GM18873 (cell line): ENCODE results near the gene FETUB.

Experiments
- ATAC-seq: cut with Tn5 transposase; IDR thresholded peaks from one replicate; pipeline ENCODE4 v1.9.1; 2021; ENCODE audit warnings: mild to moderate bottlenecking, moderate library complexity, moderate number of reproducible peaks; ENCODE audit not compliant: unreplicated experiment, low FRiP score

Gene FETUB, protein sequence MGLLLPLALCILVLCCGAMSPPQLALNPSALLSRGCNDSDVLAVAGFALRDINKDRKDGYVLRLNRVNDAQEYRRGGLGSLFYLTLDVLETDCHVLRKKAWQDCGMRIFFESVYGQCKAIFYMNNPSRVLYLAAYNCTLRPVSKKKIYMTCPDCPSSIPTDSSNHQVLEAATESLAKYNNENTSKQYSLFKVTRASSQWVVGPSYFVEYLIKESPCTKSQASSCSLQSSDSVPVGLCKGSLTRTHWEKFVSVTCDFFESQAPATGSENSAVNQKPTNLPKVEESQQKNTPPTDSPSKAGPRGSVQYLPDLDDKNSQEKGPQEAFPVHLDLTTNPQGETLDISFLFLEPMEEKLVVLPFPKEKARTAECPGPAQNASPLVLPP

GRCh38 chr3:186639778-186640472, at the start of gene FETUB:
FETUB (plus strand) TSS chr3:186640399; CDS start chr3:186640461, 62 bp downstream.
- ATAC-seq = no peak

DNA sequence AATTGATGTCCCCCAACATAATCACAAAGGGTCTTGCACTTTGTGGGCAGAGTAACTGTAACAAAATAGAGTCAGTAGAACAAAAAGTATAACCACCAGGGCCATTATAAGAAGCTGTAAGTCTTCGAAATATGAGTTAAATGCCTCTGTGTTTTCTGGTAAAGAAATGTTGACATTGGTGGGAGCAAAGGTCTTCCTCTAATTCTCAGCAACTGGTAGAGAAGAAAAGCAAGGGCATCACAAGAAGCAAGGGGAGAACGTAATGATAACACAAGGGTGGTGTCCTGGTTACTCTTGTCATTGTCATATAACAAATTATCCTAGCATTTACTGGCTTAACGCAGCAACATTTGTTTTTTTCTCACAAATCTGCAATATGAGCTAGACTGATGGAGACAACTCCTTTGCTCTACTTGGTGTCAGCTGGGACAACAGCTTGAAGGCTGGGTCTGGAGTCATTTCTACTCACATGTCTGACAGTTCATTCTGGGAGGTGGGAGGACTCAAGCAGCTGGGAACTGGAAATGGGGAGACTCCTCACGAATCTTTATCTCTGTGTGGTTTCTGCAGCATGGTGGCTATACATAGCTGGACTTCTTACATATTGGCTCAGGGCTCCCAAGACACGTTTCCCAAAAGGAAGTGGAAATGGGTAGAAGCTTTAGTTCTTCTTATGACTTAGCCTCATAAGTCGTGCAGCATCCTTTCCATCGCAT, 49.5 kb upstream of the FETUB start:
- ATAC-seq = no peak

DNA sequence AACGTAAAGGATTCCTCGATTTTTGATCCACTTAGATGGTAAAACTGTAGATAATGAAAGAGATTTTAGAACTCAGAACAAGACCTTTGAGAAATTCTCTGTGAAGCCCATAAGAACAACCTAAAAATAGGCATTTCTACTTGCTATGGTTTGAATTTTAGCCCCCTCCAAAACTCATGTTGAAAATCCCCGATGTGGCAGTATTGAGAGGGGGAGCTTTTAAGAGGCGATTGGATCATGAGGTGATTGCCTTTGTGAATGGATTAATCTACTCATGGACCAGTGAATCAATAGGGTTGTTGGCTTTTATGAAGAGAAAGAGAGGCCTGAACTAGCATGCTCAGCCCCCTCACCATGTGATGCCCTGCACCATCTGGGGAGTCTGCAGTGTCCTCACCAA, 47.5 kb upstream of the FETUB start:
- no peak for ATAC-seq

- no peak for ATAC-seq
Measured at GRCh38 chr3:186593862-186594261, 46.3 kb upstream of the FETUB start.

DNA sequence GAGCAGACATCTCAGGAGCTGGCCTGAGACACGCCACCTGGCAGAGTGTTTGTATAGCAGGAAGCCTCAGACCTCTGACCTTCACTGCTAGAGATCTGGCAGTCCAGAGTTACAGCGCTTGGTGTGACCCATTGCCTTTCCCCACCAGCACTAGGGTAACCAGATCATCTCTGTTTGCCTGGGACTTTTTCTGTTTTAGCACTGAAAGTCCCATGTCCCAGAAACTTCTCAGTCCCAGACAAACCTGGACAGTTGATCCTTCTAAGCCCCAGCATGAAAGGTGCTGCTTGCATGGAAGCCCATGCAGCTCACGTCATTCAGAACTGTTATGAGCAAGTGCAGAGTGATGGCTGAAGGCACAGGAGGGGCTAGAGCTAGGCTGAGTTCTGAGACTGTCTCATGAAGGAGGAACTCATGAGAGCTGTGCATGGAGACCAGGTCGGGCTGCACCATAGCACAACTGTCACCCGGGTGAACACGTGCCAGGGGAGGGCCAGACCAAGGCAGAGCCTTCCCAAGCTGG, 45.5 kb upstream of the FETUB start:
- no peak for ATAC-seq

- ATAC-seq = no peak
Measured at GRCh38 chr3:186596568-186597287, 43.5 kb upstream of the FETUB start.

DNA sequence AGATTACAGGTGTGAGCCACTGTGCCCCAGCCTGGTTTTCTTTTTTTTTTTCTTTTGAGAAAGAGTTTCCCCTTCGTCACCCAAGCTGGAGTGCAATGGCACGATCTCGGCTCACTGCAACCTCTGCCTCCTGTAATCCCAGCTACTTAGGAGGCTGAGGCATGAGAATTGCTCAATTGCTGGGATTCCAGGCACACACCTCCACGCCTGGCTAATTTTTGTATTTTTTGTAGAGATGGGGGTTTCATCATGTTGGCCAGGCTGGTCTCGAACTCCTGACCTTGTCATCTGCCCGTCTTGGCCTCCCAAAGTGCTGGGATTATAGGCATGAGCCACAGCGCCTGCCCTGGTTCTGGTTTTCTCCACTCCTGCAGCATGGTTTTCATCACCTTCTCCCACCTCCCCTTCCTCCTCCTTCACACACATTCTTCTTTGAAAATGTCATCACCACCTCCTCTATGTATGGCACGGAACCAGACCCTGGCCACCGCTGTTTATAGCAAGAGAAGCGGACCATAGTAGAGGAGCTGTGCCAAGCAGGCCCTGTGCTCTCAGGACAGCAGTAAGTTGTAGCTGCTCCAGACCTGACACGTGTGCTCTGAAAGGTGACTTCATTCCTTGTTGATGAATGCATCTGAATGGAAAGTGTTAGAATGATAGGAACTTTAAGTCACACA, 42.0 kb upstream of the FETUB start:
- no peak for ATAC-seq

DNA sequence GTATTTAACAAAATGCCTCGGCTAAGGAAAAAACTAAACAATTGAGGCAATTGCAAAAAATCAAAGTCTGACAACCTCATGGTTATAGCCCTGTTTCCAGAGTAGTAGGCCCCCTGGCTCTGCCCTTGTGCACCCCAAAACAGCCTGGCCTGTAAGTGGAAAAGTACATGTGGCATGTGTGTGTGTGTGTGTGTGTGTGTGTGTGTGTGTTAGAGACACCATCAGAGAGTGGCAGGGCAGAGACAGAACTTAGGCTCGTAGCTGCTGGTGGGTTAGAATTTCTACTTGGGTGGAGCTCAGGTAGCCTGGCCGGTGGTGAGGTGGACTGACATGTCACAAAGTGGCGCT, 41.4 kb upstream of the FETUB start:
- no peak for ATAC-seq

GRCh38 chr3:186599142-186599784, 40.9 kb upstream of the FETUB start:
- no peak for ATAC-seq

- no peak for ATAC-seq
Measured at GRCh38 chr3:186599785-186600166, 40.4 kb upstream of the FETUB start.

- no peak for ATAC-seq
Measured at GRCh38 chr3:186600896-186601295, 39.3 kb upstream of the FETUB start.

GRCh38 chr3:186603159-186603558, 37.0 kb upstream of the FETUB start:
- no peak for ATAC-seq

DNA sequence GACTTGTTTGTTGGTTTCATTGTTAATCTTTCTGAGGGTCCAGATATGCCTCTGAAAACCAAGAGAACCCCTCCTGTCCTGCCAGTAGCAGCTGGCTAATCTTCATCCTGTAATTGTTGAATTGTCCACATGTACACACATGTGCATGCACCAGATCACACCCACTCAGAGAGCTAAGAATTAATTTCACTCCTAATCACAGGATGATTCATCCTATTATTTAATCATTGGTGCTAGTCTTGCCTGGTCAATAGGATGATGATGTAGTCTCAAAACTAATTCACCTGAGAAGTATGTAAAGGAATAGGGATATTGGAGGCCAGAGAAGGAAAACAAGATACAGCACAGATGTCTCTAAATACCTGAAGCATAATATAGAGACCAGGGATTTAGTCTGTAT, 35.1 kb upstream of the FETUB start:
- ATAC-seq = no peak

GRCh38 chr3:186605561-186606545, 34.3 kb upstream of the FETUB start:
- no peak for ATAC-seq

- ATAC-seq = no peak
Measured at GRCh38 chr3:186608624-186609215, 31.5 kb upstream of the FETUB start.

GRCh38 chr3:186609247-186609868, 30.8 kb upstream of the FETUB start:
- ATAC-seq = no peak

GRCh38 chr3:186612065-186612464, 28.1 kb upstream of the FETUB start:
- ATAC-seq = no peak
